ENCODE measurements around the gene FAXDC2.
"Not testable (repeated sequence)": the region's sequence is repeated elsewhere in the genome, so short reads cannot be mapped to it uniquely, and the experiment has no call there.

The FAXDC2 gene

GRCh38 chr5:154849791-154850201 is 607 bp downstream of the FAXDC2 start:
- no peak overlapping the region for H3K4me3 Mint-ChIP-seq
- H3K27me3 Mint-ChIP-seq: no peaks in the 10 kb centered on the region
- peaks cover 6% of the 10 kb centered on the region for H3K4me1 Mint-ChIP-seq
- CTCF ChIA-PET: no interaction called here
- no peak for DNase-seq
- no peak overlapping the region for H3K27ac Mint-ChIP-seq
- H3K36me3 Mint-ChIP-seq: no peaks in the 10 kb centered on the region
- no peaks in the 10 kb centered on the region for H3K9me3 Mint-ChIP-seq

- no peak overlapping the region for H3K4me3 Mint-ChIP-seq
- peaks cover 6% of the 10 kb centered on the region for H3K4me1 Mint-ChIP-seq
- no peak overlapping the region for H3K27ac Mint-ChIP-seq
- H3K9me3 Mint-ChIP-seq: no peaks in the 10 kb centered on the region
- DNase-seq: no peak
- CTCF ChIA-PET: interaction anchor here (0.7 kb wide), 1 partner anchor 555 kb away, joined by 4 read pairs; no protein-coding TSS in a partner anchor
- H3K36me3 Mint-ChIP-seq: no peaks in the 10 kb centered on the region
- H3K27me3 Mint-ChIP-seq: no peaks in the 10 kb centered on the region
Measured at GRCh38 chr5:154849264-154849785, 1.1 kb downstream of the FAXDC2 start.

- Mint-ChIP-seq H3K36me3 (no peaks in the 10 kb centered on the region), H3K27ac (no peak overlapping the region), H3K4me3 (no peak overlapping the region), H3K9me3 (no peaks in the 10 kb centered on the region), H3K4me1 (no peaks in the 10 kb centered on the region), H3K27me3 (no peaks in the 10 kb centered on the region)
- CTCF ChIA-PET: no interaction called here
- no peak for DNase-seq
Measured at GRCh38 chr5:154844809-154845208, 5.6 kb downstream of the FAXDC2 start.

- Mint-ChIP-seq H3K36me3 (no peaks in the 10 kb centered on the region), H3K4me3 (no peak overlapping the region), H3K9me3 (no peaks in the 10 kb centered on the region), H3K27me3 (no peaks in the 10 kb centered on the region), H3K27ac (no peak overlapping the region), H3K4me1 (no peaks in the 10 kb centered on the region)
- DNase-seq: no peak
- CTCF ChIA-PET: no interaction called here
Measured at GRCh38 chr5:154842689-154843530, 7.5 kb downstream of the FAXDC2 start.

GRCh38 chr5:154841273-154841661 is 9.1 kb downstream of the FAXDC2 start:
- H3K36me3 Mint-ChIP-seq: peaks cover 3% of the 10 kb centered on the region
- DNase-seq: no peak
- no peak overlapping the region for H3K27ac Mint-ChIP-seq
- H3K9me3 Mint-ChIP-seq: no peaks in the 10 kb centered on the region
- CTCF ChIA-PET: no interaction called here
- H3K27me3 Mint-ChIP-seq: no peaks in the 10 kb centered on the region
- H3K4me1 Mint-ChIP-seq: no peaks in the 10 kb centered on the region
- no peak overlapping the region for H3K4me3 Mint-ChIP-seq

- Mint-ChIP-seq H3K27ac (no peak overlapping the region), H3K4me3 (no peak overlapping the region), H3K9me3 (no peaks in the 10 kb centered on the region), H3K27me3 (no peaks in the 10 kb centered on the region), H3K36me3 (peaks cover 3% of the 10 kb centered on the region), H3K4me1 (no peaks in the 10 kb centered on the region)
- CTCF ChIA-PET: interaction anchor here (0.8 kb wide), 1 partner anchor 27 kb away, joined by 3 read pairs; no protein-coding TSS in a partner anchor
- no peak for DNase-seq
Measured at GRCh38 chr5:154840435-154841272, 9.7 kb downstream of the FAXDC2 start.

GRCh38 chr5:154837009-154837901 is 13.1 kb downstream of the FAXDC2 start:
- H3K27me3 Mint-ChIP-seq: no peaks in the 10 kb centered on the region
- H3K4me3 Mint-ChIP-seq: no peak overlapping the region
- H3K27ac Mint-ChIP-seq: no peak overlapping the region
- H3K36me3 Mint-ChIP-seq: peaks cover 9% of the 10 kb centered on the region
- H3K4me1 Mint-ChIP-seq: peaks cover 13% of the 10 kb centered on the region
- H3K9me3 Mint-ChIP-seq: no peaks in the 10 kb centered on the region
- DNase-seq: no peak
- CTCF ChIA-PET: no interaction called here

- no peak for DNase-seq
- Mint-ChIP-seq H3K9me3 (no peaks in the 10 kb centered on the region), H3K4me3 (no peak overlapping the region), H3K27ac (no peak overlapping the region), H3K4me1 (peaks cover 17% of the 10 kb centered on the region), H3K36me3 (peaks cover 12% of the 10 kb centered on the region), H3K27me3 (no peaks in the 10 kb centered on the region)
- CTCF ChIA-PET: no interaction called here
Measured at GRCh38 chr5:154836225-154836624, 14.2 kb downstream of the FAXDC2 start.

- CTCF ChIA-PET, H3K27ac Mint-ChIP-seq, H3K27me3 Mint-ChIP-seq, H3K9me3 Mint-ChIP-seq, H3K4me3 Mint-ChIP-seq, DNase-seq: not testable (repeated sequence)
- peaks cover 22% of the 10 kb centered on the region for H3K4me1 Mint-ChIP-seq
- peaks cover 16% of the 10 kb centered on the region for H3K36me3 Mint-ChIP-seq
Measured at GRCh38 chr5:154835701-154836052, 14.7 kb downstream of the FAXDC2 start.

GRCh38 chr5:154834053-154834452 is 16.4 kb downstream of the FAXDC2 start:
- Mint-ChIP-seq H3K4me1 (peaks cover 39% of the 10 kb centered on the region), H3K27ac (no peak overlapping the region), H3K9me3 (no peaks in the 10 kb centered on the region), H3K27me3 (no peaks in the 10 kb centered on the region), H3K36me3 (peaks cover 25% of the 10 kb centered on the region), H3K4me3 (no peak overlapping the region)
- DNase-seq: no peak
- CTCF ChIA-PET: no interaction called here

- CTCF ChIA-PET, H3K27ac Mint-ChIP-seq, H3K9me3 Mint-ChIP-seq: not testable (repeated sequence)
Measured at GRCh38 chr5:154832804-154833203, 17.6 kb downstream of the FAXDC2 start.

GRCh38 chr5:154831451-154831850 is 19.0 kb downstream of the FAXDC2 start:
- Mint-ChIP-seq H3K27ac (no peak overlapping the region), H3K9me3 (no peaks in the 10 kb centered on the region), H3K4me1 (peaks cover 61% of the 10 kb centered on the region), H3K27me3 (no peaks in the 10 kb centered on the region), H3K4me3 (no peak overlapping the region), H3K36me3 (peaks cover 28% of the 10 kb centered on the region)
- DNase-seq: no peak
- CTCF ChIA-PET: no interaction called here

More at GRCh38 chr5:154832804-154833203, 17.6 kb downstream of the FAXDC2 start:
- Mint-ChIP-seq H3K36me3 (peaks cover 25% of the 10 kb centered on the region), H3K4me1 (peaks cover 51% of the 10 kb centered on the region)
- H3K27me3 Mint-ChIP-seq, DNase-seq, H3K4me3 Mint-ChIP-seq: not testable (repeated sequence)

- no peaks in the 10 kb centered on the region for H3K9me3 Mint-ChIP-seq
- H3K27ac Mint-ChIP-seq: peak overlapping the region; percentile 91
- CTCF ChIA-PET: no interaction called here
- H3K36me3 Mint-ChIP-seq: peaks cover 33% of the 10 kb centered on the region
- DNase-seq: no peak
- no peaks in the 10 kb centered on the region for H3K27me3 Mint-ChIP-seq
- peaks cover 67% of the 10 kb centered on the region for H3K4me1 Mint-ChIP-seq
- H3K4me3 Mint-ChIP-seq: no peak overlapping the region
Measured at GRCh38 chr5:154830596-154830995, 19.8 kb downstream of the FAXDC2 start.

GRCh38 chr5:154830219-154830595 is 20.2 kb downstream of the FAXDC2 start:
- H3K9me3 Mint-ChIP-seq: no peaks in the 10 kb centered on the region
- CTCF ChIA-PET: no interaction called here
- H3K27me3 Mint-ChIP-seq: no peaks in the 10 kb centered on the region
- DNase-seq: no peak
- peaks cover 68% of the 10 kb centered on the region for H3K4me1 Mint-ChIP-seq
- H3K27ac Mint-ChIP-seq: peak overlapping the region; percentile 91
- H3K36me3 Mint-ChIP-seq: peaks cover 34% of the 10 kb centered on the region
- H3K4me3 Mint-ChIP-seq: no peak overlapping the region

Measured in activated naive CD4-positive, alpha-beta T cell treated with anti-CD3 and anti-CD28 coated beads, Interleukin-2, amount 10 ng/mL, durations not matched to agents 7 days and 5 days (primary cell).